ENCODE data around the gene ARHGEF12. TPM values are rescaled to one million over a fixed set of nuclear protein-coding genes. Genes with fewer than 3 reads are reported as not detected.

Gene ARHGEF12
- polyA plus RNA-seq, 2 of the 4 experiments (the other 2 are of a cell fraction) = 16.7 to 27.2 TPM

DNA sequence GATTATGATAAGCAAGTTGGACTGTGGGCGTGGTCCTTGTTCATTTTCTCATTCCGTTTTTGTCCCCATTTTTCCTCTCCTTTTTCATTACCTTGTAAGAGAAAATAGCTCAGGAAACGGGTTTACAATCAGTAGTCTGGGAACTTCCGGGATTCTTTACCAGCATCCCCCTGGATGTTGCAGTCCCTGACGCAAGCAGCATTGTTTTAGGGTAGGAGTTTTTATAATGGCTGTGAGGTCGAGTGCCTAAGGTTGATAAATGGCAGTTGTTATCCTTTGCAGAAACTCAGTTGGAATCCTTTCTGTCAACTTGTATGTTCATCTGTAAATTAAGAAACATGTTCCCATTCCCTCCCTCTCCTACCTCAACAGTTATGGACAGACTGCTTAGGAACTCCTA lies 68.3 kb downstream of the ARHGEF12 start:
- Histone ChIP-seq H3K9me3 (no peaks in the 10 kb centered on the region), H3K4me2 (no peak overlapping the region), H3K4me3 (no peak overlapping the region), H3K4me1 (peaks cover 38% of the 10 kb centered on the region), H3K27ac (no peak overlapping the region)
- 84% methylated on average over 6 of the region's 6 CpGs for WGBS (ENCODE audit: missing lambda C conversion rate)
- ChIA-PET POLR2A (no interaction called here), CTCF (interaction anchor here (1.1 kb wide), 1 partner anchor 28 kb away, joined by 3 read pairs; no protein-coding TSS in a partner anchor)
- ATAC-seq = no peak
- no peak for DNase-seq (ENCODE audit: low read depth in 1 of 2, low spot score in 1 of 2)
- no peak for TF ChIP-seq TP53 (CRISPR knock-in tag; IDR thresholded peaks at IDR 0.05)
- TF ChIP-seq HDAC2 (IDR thresholded peaks at IDR 0.05) = no peak
- TF ChIP-seq MAZ (IDR thresholded peaks at IDR 0.05; ENCODE audit: borderline replicate concordance, low read depth, low read length) = no peak
- TF ChIP-seq, protein P1, sequence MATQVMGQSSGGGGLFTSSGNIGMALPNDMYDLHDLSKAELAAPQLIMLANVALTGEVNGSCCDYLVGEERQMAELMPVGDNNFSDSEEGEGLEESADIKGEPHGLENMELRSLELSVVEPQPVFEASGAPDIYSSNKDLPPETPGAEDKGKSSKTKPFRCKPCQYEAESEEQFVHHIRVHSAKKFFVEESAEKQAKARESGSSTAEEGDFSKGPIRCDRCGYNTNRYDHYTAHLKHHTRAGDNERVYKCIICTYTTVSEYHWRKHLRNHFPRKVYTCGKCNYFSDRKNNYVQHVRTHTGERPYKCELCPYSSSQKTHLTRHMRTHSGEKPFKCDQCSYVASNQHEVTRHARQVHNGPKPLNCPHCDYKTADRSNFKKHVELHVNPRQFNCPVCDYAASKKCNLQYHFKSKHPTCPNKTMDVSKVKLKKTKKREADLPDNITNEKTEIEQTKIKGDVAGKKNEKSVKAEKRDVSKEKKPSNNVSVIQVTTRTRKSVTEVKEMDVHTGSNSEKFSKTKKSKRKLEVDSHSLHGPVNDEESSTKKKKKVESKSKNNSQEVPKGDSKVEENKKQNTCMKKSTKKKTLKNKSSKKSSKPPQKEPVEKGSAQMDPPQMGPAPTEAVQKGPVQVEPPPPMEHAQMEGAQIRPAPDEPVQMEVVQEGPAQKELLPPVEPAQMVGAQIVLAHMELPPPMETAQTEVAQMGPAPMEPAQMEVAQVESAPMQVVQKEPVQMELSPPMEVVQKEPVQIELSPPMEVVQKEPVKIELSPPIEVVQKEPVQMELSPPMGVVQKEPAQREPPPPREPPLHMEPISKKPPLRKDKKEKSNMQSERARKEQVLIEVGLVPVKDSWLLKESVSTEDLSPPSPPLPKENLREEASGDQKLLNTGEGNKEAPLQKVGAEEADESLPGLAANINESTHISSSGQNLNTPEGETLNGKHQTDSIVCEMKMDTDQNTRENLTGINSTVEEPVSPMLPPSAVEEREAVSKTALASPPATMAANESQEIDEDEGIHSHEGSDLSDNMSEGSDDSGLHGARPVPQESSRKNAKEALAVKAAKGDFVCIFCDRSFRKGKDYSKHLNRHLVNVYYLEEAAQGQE (IDR thresholded peaks at IDR 0.05) = no peak
- TF ChIP-seq, protein P2, sequence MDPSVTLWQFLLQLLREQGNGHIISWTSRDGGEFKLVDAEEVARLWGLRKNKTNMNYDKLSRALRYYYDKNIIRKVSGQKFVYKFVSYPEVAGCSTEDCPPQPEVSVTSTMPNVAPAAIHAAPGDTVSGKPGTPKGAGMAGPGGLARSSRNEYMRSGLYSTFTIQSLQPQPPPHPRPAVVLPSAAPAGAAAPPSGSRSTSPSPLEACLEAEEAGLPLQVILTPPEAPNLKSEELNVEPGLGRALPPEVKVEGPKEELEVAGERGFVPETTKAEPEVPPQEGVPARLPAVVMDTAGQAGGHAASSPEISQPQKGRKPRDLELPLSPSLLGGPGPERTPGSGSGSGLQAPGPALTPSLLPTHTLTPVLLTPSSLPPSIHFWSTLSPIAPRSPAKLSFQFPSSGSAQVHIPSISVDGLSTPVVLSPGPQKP (IDR thresholded peaks at IDR 0.05; ENCODE audit: low read depth, low read length) = no peak
- TF ChIP-seq RARB (CRISPR knock-in tag; IDR thresholded peaks at IDR 0.05) = no peak
- TF ChIP-seq RCOR1 (IDR thresholded peaks at IDR 0.05; ENCODE audit: low read depth, low read length) = no peak
- FAIRE-seq = no peak

DNA sequence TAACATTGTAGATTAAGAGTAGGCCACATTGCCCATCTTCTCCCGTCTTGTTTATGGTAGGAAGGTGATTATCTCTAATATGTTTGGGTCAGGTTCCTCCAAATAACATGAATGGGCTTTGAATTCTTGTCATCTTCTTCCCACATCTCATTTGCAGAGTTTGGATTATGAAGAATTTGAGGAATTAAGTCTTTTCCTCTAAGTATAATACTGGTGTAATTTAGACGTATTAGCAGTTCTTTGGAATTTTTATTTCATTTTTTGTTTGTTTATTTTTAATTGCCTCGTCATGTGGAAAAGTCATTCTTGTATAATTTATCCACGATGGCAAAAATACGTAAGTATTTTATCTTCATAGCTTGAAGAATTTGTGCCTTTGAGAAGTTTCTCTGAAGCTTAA lies 73.4 kb downstream of the ARHGEF12 start:
- H3K27ac ChIP-seq = no peak overlapping the region
- H3K4me3 ChIP-seq = no peak overlapping the region
- H3K9me3 ChIP-seq = no peaks in the 10 kb centered on the region
- DNase-seq (ENCODE audit: low read depth in 1 of 2, low spot score in 1 of 2) (no peak), FAIRE-seq (no peak), ATAC-seq (no peak)
- TF ChIP-seq KDM5A (IDR thresholded peaks at IDR 0.05) (no peak), EHF (CRISPR knock-in tag; IDR thresholded peaks at IDR 0.05) (no peak), FOSB (CRISPR knock-in tag; IDR thresholded peaks at IDR 0.05) (no peak), HOXB13 (CRISPR knock-in tag; IDR thresholded peaks at IDR 0.05; ENCODE audit: low read depth) (no peak), EP300 (IDR thresholded peaks at IDR 0.05) (no peak), NPAS2 (CRISPR knock-in tag; IDR thresholded peaks at IDR 0.05; ENCODE audit: borderline replicate concordance) (no peak), MAZ (IDR thresholded peaks at IDR 0.05; ENCODE audit: borderline replicate concordance, low read depth, low read length) (no peak), FOSL2 (IDR thresholded peaks at IDR 0.05) (no peak), FOSL2 (CRISPR knock-in tag; IDR thresholded peaks at IDR 0.05) (no peak), GATA3 (IDR thresholded peaks at IDR 0.05; ENCODE audit: borderline replicate concordance) (no peak), ESRRA (IDR thresholded peaks at IDR 0.05; ENCODE audit: borderline replicate concordance, low read length) (no peak), ZSCAN20 (CRISPR knock-in tag; IDR thresholded peaks at IDR 0.05) (no peak), HDAC2 (IDR thresholded peaks at IDR 0.05) (no peak), SREBF2 (IDR thresholded peaks at IDR 0.05) (no peak)
- TF ChIP-seq, protein P3, sequence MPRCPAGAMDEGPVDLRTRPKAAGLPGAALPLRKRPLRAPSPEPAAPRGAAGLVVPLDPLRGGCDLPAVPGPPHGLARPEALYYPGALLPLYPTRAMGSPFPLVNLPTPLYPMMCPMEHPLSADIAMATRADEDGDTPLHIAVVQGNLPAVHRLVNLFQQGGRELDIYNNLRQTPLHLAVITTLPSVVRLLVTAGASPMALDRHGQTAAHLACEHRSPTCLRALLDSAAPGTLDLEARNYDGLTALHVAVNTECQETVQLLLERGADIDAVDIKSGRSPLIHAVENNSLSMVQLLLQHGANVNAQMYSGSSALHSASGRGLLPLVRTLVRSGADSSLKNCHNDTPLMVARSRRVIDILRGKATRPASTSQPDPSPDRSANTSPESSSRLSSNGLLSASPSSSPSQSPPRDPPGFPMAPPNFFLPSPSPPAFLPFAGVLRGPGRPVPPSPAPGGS (IDR thresholded peaks at IDR 0.05) = no peak
- TF ChIP-seq, protein P2 (IDR thresholded peaks at IDR 0.05; ENCODE audit: low read depth, low read length) = no peak
- TF ChIP-seq, protein P4, sequence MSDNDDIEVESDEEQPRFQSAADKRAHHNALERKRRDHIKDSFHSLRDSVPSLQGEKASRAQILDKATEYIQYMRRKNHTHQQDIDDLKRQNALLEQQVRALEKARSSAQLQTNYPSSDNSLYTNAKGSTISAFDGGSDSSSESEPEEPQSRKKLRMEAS (IDR thresholded peaks at IDR 0.05) = no peak
- TF ChIP-seq, protein P5, sequence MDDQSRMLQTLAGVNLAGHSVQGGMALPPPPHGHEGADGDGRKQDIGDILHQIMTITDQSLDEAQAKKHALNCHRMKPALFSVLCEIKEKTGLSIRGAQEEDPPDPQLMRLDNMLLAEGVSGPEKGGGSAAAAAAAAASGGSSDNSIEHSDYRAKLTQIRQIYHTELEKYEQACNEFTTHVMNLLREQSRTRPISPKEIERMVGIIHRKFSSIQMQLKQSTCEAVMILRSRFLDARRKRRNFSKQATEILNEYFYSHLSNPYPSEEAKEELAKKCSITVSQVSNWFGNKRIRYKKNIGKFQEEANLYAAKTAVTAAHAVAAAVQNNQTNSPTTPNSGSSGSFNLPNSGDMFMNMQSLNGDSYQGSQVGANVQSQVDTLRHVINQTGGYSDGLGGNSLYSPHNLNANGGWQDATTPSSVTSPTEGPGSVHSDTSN (IDR thresholded peaks at IDR 0.05) = no peak
- H3K4me2 ChIP-seq = no peak overlapping the region
- H3K4me1 ChIP-seq = 0 out of 3 replicates have a peak, but pooled peaks cover 4% of the 10 kb centered on the region
- 93% methylated on average over 5 of the region's 5 CpGs for WGBS (ENCODE audit: missing lambda C conversion rate)
- POLR2A ChIA-PET = no interaction called here
- CTCF ChIA-PET = interaction anchor here (0.9 to 1.4 kb wide), 2 partner anchors 14 to 51 kb away, joined by 3 read pairs; no protein-coding TSS in a partner anchor
